Skin of body (tissue), 2 donors: Measurements from ENCODE around the gene SDR42E1. TPM values are rescaled to one million over a fixed set of nuclear protein-coding genes. Genes with fewer than 3 reads are reported as not detected.
"Not testable (repeated sequence)": the region's sequence is repeated elsewhere in the genome, so short reads cannot be mapped to it uniquely, and the experiment has no call there.

Experiments used
- DNase-seq: peaks from one replicate; lab custom pipeline; 2025; lab: John Stamatoyannopoulos, UW
- total RNA-seq: library from RNA; depleted of rRNA; stranded (reverse); fragments of >200 nt; gene quantifications from one replicate; pipeline ENCODE4 v1.2.3, GENCODE V29; 2014

Gene SDR42E1
- total RNA-seq, 1 donor from 2014 or later, result 7.2 TPM

DNA sequence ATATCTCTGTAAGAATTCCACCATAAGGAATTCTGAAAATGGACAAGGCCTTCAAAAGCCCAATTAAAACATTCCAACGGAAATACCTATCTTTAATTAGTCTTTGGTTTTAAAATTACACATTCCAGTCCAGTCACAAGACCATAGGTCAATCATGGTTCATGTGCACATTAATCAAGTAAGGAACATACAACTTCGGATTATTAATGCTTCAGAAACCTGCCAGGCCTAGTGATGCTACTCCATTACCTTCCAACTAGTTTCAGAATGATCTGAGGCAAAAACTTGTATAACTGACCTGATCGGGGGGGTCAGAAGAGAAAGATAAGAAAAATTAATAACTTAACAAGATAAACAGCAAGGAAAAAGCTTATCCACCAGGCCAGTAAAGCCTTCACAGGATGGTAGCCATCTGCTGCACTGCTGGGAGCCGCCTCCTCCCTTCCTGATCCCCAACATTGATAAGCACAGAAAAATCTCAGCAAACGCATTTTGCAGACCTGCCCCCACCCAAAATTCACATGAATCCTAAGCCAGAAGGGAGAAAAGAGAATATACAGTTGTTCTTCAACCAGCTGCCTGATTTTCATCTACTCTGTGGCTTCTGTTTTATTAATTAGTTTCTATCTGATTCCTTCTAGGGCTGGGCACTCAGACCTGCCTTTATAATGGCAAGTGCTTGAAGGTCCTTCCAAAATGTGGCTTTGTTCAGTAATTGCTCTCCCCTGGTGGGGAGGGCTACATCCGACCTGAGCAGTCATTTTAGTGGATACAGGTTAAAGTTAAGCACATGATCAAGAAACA, 6.0 kb downstream of the SDR42E1 start:
- DNase-seq, result no peak

DNA sequence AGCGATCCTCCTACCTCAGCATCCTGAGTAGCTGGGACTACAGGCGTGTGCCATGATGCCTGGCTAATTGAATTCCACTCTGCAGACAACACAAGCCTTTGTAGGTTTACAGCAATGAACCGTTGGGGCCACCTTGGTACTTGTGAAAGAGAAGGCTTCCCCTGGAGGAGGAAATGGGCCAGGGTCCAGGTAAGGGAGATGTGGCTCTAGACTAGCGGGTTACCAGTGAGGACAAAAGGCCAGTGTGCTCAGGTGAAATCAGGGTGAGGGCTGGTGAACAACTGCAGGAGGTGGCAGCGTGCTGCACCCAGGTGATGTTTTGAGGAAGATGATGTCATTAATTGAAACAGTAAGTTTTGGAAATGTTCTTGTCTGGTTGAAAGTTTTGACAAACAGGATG, 6.7 kb downstream of the SDR42E1 start:
- DNase-seq, result no peak

DNA sequence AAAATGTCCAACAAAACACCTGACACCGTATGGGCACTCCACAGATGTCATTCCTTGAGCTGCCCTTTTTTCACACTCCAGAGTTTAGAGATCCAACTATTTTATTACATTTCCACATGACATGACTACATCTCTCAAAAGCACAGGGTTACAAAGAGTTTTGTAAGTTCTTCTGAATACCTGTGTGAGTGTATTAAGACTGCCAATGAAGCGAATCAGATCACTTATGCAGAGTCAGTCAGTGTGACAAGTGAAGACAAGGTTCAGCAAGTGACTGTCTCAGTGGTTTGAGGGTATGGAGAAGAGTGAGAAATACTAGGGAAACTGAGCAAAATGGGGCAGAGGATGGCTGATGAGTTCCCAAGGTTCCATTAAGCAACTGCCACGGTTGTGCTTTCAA, 8.4 kb downstream of the SDR42E1 start:
- no peak for DNase-seq

DNA sequence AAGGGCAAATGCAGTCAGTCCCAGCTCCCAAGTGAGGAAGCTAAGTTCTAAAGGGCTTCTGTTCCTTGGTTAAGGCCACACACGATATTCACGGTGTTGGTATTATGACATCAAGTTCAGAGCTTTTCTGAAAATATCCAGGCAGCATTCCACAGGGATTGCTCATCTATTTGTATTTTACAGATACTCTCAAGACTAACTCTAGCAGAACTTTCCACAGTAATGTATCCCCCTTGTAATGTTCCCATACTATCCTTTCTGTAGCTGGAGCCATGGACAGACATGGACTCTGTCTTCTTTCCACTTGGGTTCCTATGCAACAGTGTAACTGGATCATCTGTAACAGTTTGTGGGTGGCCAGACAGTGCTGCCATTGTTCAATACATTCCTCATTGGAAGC, 13.5 kb downstream of the SDR42E1 start:
- no peak for DNase-seq

DNA sequence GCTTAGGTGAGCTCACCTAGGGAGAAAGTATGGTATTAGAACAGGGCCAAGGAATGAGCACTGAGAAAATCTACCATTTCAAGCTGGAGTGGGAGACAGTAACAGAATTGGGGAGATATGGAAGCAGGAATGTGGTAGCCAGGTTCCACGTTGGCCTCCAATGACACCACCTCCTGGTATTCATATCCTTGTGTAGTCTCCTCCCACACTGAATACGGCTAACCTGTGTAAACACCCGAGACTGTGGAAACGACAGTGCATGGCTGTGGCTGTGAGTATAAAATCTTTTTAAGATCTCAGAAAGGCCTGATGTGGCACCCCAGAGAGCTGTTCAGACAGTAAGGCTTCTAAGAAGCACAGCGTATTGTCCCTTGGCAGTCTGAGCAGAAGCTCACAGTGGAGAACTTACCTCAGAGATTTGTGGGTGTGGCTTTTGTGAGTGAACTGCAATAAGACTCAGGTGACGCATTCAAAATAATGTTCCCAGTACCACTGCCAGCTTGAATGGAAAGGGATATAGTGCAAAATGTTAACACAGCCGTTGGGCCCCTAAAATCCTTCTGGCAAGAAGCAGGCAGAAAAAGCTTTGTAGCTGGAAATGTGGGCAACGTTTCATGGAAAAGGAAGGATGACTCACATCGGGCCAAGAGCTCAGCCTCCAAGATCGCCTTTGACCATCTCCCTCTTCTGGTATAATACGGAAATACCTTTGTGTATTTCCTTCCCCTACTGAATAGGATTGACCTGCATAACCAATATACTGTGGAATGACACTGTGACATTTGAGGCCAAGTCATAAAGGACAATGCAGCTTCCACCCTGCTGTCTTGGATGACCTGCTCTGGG, 14.4 kb downstream of the SDR42E1 start:
- DNase-seq, result no peak

DNA sequence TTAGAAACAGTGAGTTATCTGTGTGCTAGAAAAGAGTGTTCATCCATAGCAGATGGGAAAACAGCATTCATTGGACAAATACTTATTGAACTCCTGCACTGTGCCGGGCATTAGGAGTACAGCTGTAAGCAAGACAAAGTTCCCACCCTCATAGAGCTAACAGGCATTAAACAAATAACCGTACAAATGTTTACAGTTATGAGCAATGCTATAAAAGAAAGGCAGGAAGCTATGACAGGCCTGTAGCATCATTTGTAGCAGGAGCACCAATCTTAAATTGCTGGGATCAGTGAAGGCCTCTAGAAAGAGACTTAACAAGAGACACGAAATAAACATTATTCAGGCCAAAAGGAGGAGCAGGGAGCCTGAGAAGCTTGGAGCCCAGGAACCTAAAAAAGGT, 15.6 kb downstream of the SDR42E1 start:
- DNase-seq, result no peak

DNA sequence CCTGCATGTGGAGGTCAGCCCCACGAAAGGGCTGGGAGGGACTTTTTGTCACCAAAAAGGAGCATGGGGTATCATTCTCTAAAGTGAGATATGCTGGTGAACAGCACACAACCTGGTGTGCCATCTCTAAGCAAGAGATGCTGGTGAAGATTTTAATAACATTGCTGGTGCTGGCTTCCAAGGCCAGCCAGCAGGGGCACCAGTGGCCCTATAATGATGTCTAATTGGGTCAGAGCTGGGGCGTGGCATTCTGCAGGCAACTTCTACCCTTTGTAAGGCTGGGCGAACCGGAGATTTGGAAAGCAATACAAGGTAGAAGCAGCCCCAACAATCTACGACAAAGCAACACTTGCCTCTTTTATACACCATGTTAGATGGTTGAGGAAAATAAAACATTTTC, 16.8 kb downstream of the SDR42E1 start:
- no peak for DNase-seq

DNA sequence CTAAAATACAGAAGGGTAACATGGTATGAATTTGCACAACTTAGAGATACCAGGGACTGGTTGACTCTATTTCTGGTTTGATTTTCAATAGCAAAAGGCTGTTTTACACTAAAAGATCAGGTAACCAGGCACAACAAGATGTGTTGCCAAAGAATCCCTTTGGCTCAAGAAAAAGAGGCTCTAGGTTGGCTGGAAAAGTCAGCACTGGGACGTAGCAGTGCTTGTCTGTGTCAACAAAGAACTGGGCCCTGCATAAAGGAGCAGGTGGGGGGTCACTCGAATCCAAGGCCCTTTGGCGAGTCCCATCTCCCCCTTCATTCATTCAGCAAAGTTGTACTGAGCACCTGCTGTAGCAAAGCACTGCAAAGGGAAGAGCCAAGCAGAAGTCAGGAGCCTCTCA, 18.4 kb downstream of the SDR42E1 start:
- no peak for DNase-seq

DNA sequence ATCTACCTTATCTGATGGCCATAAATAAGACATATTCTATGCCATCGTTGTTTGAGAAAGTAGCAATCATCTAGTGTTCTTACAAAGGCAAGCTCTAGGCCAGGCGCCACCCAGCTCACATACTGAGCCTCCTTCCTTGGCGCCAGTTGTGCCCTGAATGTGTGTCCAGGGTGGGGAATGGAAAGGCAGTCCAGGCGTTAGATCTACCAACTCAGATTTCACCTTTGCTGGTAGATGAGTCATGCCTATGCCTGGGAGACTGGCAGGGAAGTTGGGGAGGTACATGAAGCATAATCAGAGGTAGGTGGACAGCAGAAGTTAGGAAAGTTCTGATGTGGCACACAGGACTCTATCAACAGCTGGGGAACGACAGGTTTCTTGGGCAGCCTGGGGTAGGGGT, 23.6 kb downstream of the SDR42E1 start:
- DNase-seq, result no peak

DNA sequence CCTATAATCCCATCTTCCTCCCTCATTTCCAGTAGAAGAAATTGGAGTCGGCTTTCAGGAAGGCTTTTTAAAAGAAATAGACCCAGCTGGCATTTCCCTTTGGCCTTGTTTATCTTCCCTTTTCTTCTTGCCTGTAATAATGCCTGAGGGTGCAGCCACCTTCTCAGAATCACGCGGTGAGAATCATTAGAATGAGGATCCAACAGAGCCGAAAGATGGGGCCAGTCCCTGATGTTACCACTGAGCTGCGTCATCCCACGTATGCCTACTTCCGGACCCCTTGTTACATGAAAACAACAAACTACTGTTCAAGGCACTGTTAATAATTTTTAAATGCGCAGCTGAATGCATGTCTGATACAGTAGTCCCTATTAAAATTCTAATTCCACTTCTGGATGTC, 24.1 kb downstream of the SDR42E1 start:
- no peak for DNase-seq

DNA sequence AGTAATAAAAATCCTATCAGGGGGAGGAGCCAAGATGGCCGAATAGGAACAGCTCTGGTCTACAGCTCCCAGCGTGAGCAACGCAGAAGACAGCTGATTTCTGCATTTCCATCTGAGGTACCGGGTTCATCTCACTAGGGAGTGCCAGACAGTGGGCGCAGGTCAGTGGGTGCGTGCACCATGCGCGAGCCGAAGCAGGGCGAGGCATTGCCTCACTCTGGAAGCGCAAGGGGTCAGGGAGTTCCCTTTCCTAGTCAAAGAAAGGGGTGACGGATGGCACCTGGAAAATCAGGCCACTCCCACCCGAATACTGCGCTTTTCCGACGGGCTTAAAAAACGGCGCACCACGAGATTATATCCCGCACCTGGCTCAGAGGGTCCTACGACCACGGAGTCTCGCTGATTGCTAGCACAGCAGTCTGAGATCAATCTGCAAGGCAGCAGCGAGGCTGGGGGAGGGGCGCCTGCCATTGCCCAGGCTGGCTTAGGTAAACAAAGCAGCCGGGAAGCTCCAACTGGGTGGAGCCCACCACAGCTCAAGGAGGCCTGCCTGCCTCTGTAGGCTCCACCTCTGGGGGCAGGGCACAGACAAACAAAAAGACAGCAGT, 33.8 kb downstream of the SDR42E1 start:
- DNase-seq, result not testable (repeated sequence)

DNA sequence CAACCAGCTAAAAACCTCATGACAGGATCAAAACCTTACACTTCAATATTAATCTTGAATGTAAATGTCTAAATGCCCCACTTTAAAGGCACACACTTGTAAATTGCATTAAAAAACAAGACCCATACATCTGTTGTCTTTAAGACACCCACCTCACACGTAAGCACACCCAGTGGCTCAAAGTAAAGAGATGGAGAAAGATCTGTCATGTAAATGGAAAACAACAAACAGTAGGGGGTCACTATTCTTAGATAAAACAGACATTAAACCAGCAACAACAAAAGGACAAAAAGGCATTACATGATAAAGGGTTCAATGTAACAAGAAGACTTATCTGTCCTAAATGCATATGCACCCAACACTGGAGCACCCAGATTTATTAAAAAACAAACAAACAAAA, 35.6 kb downstream of the SDR42E1 start:
- no peak for DNase-seq

DNA sequence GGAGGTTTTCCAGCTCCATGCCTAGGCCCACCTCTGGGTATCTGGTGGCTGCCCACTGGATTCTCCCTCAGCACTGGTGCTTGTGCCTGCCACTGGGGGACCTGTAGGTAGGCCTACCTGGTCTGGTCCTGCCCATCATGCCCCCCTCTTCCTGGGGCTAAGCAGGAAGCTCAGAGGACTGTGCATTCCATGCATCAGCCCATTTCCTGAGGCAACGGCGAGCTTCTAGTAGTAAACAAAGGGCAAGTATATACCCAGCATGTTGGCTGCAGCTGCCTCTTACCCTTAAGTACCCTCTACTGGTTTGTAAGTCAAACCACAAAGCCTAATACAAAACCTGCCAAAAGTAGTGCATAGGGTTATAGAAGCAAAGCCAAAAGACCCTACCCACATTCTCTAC, 37.5 kb downstream of the SDR42E1 start:
- no peak for DNase-seq

DNA sequence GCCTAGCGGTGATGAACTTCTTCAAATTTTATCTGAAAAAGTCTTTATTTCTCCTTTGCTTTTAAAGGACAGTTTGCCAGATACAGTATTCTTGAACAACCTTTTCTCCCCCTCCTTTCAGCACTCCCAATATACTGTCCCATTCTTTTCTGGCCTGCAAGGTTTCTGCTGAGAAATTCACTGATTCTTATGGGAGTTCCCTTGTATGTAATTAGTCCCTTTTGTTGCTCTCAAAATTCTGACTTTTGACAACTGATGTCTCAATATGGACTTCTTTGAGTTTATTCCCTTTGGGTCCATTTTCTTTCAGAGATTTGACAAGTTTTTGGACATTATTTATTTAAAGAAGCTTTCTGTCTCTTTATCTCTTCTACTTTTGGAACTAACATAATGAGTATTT, 39.4 kb downstream of the SDR42E1 start:
- DNase-seq, result no peak

DNA sequence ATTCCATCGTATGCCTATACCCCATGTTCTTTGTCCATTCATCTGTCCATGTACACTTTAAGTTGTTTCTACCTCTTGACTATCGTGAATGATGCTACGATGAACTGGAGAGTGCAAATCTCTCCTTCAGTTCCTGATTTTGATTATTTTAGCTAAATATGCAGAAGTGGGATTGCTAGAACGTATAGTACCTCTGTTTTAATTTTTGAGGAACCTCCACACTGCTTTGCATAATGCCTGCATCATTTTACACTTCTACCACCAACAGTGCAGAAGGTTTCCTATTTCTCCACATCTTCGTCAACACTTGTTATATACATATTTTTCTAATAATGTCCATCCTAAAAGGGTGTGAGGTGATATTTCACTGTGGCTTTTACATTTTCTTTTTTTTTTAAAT, 43.9 kb downstream of the SDR42E1 start:
- no peak for DNase-seq

DNA sequence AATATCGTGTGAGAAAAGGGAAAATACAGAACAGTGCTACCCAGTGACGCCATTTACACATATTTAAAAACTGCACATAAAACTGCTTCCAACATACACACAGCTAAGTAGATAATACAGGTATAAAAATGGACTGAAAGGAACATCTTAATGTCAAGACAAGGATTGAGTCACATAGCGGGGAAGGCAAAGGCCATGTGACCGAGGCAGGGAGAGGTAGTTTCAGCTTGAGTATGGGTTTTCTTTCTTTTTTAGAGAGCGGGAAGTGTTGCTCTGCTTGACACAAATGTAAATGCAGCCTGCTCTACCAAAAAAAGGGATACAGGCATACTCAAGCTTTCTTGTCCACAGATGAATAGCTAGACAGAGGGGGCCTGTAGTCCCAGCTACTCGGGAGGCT, 46.5 kb downstream of the SDR42E1 start:
- no peak for DNase-seq

DNA sequence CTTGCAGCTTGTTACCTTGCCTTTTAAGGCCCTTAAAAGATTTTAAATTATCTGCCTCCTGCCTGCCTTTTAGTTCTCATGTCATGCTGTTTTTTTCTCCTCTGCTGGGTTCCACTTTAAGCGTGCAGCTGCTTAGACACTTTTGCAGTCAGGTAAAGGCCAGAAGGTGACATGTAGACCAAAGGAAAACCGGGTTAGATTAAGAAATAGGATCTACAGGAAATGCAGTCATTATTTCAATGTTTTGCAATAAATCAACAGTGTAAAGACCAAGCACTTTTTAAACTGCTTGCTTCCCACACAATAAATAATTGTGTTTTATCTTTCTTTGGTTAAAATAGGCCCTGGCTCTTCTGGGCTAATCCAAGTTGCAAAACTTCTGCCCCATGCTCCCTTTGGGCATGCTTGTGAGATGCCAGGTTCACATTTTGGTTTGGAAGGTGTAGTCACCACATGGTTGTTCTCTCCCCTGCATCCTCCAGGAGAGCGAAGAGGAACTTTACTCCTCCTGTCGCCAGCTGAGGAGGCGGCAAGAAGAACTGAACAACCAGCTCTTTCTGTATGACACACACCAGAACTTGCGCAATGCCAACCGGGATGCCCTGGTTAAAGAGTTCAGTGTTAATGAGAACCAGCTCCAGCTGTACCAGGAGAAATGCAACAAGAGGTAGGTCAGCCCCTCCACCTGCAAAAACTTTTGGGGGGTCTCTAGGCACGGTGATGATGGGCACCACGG, 54.9 kb downstream of the SDR42E1 start:
- DNase-seq, result no peak

DNA sequence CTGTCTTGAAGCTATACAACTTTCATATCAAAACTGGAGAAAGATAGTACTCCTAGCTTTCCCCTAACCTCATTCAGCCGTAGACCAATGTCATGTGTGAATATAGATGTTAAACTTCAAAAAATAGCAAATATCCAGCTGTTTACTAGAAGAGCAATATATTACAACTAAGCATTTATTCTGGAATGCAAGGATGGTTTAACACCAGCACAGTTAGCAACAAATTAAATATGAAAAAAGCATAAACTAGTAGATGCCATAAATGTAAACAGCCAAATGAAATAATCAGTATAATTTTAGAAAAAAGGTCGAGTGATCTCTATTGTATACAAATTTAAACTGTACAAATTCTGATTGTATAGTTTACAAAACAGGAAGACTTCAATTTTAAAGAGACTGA, 59.7 kb downstream of the SDR42E1 start:
- DNase-seq, result no peak

DNA sequence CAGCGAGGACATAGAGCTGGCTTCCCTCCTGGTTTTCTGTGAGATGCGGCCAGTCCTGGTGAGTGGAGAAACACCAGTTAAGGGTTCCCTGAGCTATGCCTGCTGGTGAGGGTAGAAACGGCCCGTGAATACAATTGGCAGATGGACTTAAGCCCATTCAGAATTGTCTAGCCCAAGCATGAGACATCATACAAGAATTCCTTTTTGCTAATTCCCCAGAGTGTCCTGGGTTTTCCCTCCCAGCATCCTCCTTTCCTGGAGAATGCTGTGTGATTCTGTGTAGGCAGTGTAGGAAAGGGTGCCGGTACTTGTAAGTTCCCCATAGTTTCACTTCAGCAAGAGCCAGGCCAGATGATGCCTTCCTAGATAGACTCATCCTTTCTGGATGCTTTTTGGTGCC, 65.1 kb downstream of the SDR42E1 start:
- DNase-seq, result no peak

DNA sequence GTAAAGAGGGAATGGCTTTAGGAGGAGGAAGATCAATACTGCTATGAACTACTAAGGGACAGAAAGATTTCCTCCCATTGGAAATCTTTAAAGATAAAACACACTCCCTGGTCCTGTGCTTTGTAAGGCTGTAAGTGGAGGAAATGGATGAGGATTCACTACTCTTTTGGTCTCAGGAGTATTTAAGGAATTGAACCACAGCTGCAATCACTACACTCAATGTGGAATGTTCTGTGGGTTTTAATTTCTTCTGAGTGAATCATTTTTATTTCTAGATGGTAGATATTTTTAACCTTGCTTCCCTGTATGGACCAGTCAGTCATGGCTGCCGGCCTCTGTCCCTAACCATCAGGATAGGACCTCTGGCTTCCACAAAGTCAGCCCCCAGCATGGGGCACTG, 65.6 kb downstream of the SDR42E1 start:
- no peak for DNase-seq

DNA sequence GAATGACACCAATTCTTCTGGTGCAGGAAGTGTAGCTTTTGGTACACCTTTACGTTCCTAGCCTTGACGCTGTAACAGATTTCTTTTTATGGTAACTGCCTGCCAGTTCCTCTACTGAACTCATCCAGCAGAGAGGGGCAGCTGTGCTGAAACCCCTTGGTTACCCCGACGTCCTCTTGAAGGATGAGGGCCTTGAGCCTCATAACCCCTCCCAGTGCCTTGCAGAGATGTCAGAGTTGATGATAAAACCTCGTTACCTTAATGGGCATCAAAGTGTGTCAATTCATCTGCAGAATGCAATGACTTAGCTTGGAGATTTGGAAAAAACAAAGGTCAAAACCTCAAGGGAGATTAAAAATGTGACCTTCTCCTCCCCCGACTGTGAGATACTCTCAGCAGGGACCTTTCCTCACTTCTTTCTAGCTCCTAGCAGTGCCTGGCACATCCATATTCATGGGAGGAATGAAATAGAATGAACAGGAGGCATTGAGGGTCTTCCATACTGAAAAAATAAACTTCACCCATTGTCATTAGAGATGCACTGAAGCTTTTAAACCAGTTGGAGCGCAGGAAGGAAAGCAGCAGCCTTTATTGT, 69.2 kb downstream of the SDR42E1 start:
- no peak for DNase-seq
